PC-3 (cell line): ENCODE results near the gene TBC1D16.

Experiments used
- CTCF ChIP-seq: fragments of 300-600 bp; sonication (generic); conservative IDR thresholded peaks from 2 replicates; pipeline ENCODE4 v1.5.1; 2017; ENCODE audit warnings: antibody characterized with exemption, low read depth, mild to moderate bottlenecking, low read length
- EZH2 ChIP-seq: fragments of 300-600 bp; sonication (generic); IDR thresholded peaks from one replicate; pipeline ENCODE4 v1.6.1; 2017; ENCODE audit warnings: antibody characterized with exemption, mild to moderate bottlenecking, low read length; ENCODE audit not compliant: unreplicated experiment
- EZH2phosphoT487 ChIP-seq: fragments of 300-600 bp; sonication (generic); IDR thresholded peaks from 2 replicates; pipeline ENCODE4 v1.6.1; 2018; ENCODE audit warnings: mild to moderate bottlenecking, antibody characterized with exemption, low read length, borderline replicate concordance

GRCh38 chr17:79990051-79990592 lies 45.5 kb downstream of the TBC1D16 start:
- TF ChIP-seq CTCF (no peak), EZH2phosphoT487 (no peak), EZH2 (no peak)
